SK-N-SH treated with all-trans-retinoic acid at 6 μM for 48 hours (cell line): ENCODE measurements around the gene NEIL3.

Experiments
- BACH2 ChIP-seq: fragments of 250-450 bp; sonication (Bioruptor Pico); IDR thresholded peaks from 2 replicates; pipeline ENCODE4 v1.9.0; 2021; ENCODE audit warnings: mild to moderate bottlenecking, borderline replicate concordance
- ISL1 ChIP-seq: fragments of 250-450 bp; sonication (Bioruptor Pico); IDR thresholded peaks from 2 replicates; pipeline ENCODE4 v2.1.2; 2022; ENCODE audit warnings: mild to moderate bottlenecking, moderate library complexity
- SNAI2 ChIP-seq: fragments of 250-450 bp; sonication (Bioruptor Pico); IDR thresholded peaks from 2 replicates; pipeline ENCODE4 v1.5.0; 2020; ENCODE audit warnings: mild to moderate bottlenecking, moderate library complexity
- TCF4 ChIP-seq: fragments of 250-450 bp; sonication (Bioruptor Pico); IDR thresholded peaks from 2 replicates; pipeline ENCODE4 v1.8.0; 2021; ENCODE audit warnings: mild to moderate bottlenecking, moderate library complexity, borderline replicate concordance
- ZFP30 ChIP-seq: fragments of 450-650 bp; formaldehyde crosslinking; IDR thresholded peaks from 2 replicates; pipeline ENCODE4 v1.5.0; 2022; ENCODE audit warnings: mild to moderate bottlenecking, moderate library complexity
- TF ChIP-seq, protein P1 (sequence below): fragments of 250-450 bp; sonication (Bioruptor Pico); IDR thresholded peaks from 2 replicates; pipeline ENCODE4 v1.5.1; 2020; ENCODE audit warnings: low read depth, mild to moderate bottlenecking, moderate library complexity

DNA sequence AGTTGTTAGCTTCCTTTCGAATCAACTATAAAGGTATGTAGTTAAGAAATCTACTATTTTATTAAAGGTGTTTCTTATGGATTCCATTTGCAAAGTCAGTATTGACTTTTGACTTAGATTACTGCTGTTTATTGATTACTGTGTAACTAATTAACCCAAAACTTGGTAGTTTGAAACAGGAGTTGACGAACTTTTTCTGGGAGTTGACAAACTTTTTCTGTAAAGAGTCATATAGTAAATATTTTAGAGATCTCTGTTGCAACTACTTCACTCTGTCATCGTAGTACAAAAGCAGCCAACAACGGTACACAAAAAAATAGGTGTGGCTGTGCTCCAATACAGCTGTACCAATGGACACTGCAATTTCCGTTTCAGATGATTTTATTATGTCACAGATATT, 102.3 kb downstream of the NEIL3 start:
- TF ChIP-seq ISL1 (no peak), ZFP30 (no peak), TCF4 (CRISPR knock-in tag) (no peak), BACH2 (no peak), SNAI2 (CRISPR knock-in tag) (no peak)
- TF ChIP-seq, protein P1, sequence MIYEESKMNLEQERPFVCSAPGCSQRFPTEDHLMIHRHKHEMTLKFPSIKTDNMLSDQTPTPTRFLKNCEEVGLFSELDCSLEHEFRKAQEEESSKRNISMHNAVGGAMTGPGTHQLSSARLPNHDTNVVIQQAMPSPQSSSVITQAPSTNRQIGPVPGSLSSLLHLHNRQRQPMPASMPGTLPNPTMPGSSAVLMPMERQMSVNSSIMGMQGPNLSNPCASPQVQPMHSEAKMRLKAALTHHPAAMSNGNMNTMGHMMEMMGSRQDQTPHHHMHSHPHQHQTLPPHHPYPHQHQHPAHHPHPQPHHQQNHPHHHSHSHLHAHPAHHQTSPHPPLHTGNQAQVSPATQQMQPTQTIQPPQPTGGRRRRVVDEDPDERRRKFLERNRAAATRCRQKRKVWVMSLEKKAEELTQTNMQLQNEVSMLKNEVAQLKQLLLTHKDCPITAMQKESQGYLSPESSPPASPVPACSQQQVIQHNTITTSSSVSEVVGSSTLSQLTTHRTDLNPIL (CRISPR knock-in tag), result no peak
